Suppressor macrophage (primary cell): ENCODE data around the gene VPS13A.

ENCODE experiments used
- DNase-seq, 4 experiments: peaks; one replicate each; pipeline ENCODE4 v3.0.0-alpha.2; 2020 to 2022

VPS13A gene

DNA sequence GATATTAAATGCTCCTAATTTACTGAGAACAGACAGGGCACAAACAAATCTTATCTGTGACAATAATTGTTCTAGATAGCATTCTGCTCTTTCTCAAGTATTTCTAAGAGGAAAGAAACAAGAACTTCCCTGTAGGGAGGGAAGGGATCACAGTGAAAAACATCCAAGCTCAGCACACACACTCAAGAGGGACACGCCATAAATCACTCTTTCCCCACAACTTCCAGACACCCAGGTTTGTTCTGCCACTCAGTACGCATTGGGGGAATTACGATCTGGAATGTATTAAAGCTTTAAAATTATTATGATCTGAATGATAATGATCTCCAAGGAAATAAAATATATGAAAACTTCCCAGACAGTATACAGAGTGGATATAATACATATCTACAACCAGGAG, 249.4 kb downstream of the VPS13A start:
- DNase-seq = no peak

DNA sequence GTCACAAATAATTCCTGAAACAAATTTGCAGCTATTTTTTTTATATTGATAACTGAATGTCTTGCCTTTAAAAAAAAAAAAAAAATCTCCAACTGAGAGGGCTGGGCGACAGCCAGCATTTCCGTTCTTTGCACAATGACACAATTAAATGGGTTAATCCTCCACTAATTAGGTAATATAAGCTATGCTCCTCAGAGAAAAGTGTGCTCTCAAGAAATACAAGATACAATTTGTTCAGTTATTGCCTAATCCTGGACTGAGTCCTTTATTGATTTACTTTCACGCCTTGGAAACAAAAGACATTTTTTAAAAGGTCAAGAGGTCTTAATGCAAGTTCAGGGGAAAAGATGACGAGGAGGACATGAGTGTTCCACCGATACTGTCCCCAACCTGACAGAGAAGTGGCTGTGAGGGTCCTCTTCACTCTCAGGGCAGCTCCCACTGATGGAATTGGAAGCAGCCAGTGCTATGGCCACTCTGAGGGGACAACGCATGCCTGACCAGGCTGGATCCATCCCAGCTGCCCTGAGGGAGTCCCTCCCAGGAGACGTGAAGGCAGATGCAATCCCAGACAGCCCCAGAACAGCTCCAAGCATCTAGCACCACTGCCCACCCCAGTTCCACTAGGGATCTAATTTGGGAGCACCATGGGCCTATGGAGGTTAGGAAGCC, 250.1 kb downstream of the VPS13A start:
- DNase-seq = no peak

GRCh38 chr9:77429928-77430327, 252.6 kb downstream of the VPS13A start:
- DNase-seq = no peak

GRCh38 chr9:77432053-77432452, 254.7 kb downstream of the VPS13A start:
- DNase-seq = no peak

- peak; percentile 50 to 76 (median 68) for DNase-seq
Measured at GRCh38 chr9:77433675-77434445, 256.5 kb downstream of the VPS13A start.

- no peak for DNase-seq
Measured at GRCh38 chr9:77435277-77435676, 257.9 kb downstream of the VPS13A start.

DNA sequence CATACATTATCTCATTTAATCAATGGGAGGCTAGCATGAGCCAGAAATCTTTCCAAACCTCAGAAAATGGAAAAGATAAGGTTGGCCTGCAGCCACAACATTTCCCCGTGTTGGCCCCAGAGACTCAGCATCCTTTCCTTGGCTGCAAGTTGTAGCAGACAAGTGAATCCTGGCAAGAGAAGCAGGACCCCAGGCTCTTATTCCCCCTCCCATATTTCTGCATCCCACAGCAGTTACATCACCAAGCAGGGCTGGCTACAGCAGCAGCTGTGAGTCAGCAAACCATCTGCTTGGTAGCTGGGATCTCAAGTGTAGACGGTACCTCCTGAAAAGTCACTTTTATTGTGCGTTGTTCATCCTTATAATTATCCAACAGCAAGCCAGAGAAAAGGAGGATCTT, 258.4 kb downstream of the VPS13A start:
- DNase-seq = no peak

- DNase-seq = no peak
Measured at GRCh38 chr9:77438653-77439052, 261.3 kb downstream of the VPS13A start.

- no peak for DNase-seq
Measured at GRCh38 chr9:77440057-77440456, 262.7 kb downstream of the VPS13A start.

DNA sequence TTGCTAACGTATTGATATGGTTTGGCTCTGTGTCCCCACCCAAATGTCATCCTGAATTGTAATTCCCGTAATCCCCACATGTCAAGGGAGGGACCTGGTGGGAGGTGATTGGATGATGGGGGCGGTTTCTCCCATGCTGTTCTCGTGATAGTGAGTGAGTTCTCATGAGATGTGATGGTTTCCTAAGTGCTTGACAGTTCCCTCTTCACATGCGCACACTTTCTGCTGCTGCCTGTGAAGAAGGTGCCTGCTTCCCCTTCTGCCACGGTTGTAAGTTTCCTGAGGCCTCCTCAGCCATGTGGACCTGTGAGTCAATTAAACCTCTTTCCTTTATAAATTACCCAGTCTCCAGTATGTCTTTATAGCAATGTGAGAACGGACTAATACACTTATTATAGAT, 263.8 kb downstream of the VPS13A start:
- peak; percentile 5 to 41 (median 34) for DNase-seq

GRCh38 chr9:77442436-77442835, 265.1 kb downstream of the VPS13A start:
- DNase-seq = no peak

- no peak for DNase-seq
Measured at GRCh38 chr9:77447646-77448045, 270.3 kb downstream of the VPS13A start.

DNA sequence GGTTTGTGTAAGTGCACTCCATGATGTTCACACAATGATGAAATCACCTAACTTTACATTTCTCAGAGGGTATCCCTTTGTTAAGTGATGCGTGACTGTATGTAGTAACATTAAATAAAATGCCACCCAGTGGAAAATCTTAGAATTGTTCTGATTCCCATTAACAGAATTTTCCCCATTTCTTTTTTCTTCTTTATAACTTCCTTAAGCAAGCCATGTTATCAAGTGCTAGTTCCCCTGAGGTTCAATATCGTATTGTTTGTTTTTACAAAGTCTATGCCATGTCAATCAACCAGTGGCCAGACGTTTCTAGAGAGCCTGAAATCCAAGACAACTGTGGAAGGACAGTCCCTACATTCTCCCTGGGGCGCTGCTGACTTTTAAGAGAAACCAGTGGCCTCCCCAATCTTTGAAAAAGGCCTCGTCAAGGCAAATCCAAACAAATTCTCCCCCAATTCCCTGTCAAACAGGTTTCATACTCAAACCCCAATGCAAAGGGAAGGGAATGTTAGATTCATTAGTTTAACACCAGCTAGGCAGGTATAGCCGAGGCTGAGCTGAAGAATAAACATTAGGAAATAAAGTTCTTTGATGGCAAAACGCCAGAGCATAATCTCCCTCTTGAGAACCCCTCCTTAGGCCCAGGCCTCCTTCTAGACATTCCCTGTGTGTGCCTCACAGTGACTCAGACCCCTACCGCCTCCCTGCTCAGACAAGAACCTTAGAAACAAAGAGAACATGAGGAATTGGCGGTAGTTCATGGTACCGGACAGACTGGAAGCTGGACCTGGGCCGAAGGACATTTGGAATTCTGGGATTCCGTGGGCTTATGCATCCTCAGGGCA, 272.1 kb downstream of the VPS13A start:
- DNase-seq = no peak

DNA sequence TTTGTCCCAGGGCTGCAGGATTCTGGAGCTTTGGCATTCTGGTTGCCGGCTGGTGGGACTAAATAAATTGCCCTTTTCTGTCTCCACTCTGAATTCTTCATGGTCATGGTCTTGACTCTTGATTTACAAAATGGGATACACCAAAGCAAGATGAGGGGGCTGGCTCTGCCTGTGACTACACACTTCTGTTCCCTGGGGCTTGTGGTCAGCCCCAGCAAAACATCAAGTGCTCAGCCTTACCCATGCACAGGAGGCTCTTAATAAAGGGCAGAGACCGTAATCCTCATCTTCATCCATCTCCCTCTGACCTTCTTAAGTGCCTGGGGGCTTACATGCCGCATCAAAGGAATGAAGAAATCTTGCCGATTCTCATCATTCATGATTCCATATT, 272.7 kb downstream of the VPS13A start:
- no peak for DNase-seq

DNA sequence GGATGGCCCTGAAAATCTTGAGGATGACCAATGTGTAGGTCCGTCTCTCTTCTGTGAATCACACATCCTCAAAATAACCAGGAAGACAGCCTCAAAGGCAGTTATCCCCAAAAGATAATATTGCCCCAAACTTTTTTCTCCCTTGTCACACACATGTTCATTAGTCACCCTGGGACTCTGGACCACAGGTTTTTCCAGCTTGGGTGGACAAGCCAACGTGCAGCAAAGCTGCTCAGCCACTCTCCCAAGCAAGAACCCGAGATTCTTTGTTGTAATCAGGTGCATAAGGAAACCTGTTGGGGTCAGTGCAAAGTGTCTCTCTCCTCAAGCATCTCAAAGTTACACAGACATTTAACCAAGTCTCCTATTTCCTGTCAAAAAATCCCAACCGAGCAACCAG, 274.2 kb downstream of the VPS13A start:
- DNase-seq = no peak

DNA sequence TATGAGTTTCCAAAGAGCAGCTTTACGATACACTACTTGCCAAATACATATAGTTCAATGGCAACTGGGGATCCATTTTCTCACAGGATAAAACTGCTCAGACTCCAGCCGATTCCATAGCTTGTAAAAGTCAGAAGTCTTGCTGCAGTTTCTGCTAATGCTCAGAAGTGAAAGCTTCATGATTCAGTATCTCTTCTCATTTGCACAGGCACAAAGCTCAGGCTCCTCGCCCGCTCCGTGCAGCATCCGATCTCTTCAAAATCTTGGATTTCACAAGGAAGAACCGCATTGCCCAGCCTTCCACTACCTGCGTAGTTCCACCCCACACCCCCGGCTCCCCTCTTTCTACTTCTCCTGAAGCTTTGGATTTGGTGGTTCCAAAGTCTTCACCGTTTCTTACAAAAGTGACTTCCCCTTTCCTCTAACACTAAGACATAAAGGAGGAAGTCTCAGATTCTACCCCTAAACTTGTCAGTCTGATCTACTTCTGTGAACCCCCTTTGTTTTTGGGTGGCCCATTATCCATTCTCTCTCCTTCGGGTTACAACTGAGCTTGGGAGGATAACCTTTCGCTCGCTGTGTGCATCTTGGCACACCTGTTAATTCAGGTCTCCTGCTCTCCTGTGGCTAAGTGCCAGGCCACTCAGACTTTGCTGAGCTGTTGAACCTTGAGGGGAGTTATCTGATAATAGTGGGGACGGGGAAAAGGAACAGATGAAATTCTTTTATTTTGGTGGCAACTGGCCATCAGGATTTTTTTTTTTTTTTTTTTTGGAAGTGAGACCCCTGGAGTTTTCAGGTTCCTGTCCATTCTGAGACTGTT, 276.7 kb downstream of the VPS13A start:
- DNase-seq = peak; percentile 40 to 66 (median 54)

DNA sequence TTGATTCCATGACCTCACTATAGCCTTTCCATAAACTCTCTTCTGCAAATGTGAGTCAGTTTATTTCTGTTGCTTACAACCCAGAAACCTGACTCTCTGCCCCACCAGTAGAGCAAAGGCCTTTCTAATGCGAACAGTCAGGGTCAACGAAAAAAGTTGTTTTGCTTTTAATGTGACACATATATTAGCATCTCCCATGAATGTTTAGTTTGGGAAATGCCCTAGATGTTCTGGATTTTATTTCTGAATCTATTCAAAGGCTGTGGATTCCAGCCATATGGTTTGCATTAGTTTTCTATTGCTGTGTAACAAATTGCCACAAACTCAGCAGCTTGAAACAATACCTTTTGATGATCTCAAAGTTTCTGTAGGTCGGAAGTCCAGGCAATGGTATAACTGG, 277.3 kb downstream of the VPS13A start:
- DNase-seq = no peak

- peak; percentile 43 to 71 (median 58) for DNase-seq
Measured at GRCh38 chr9:77455312-77455927, 278.1 kb downstream of the VPS13A start.

GRCh38 chr9:77456829-77457437, 279.6 kb downstream of the VPS13A start:
- peak; percentile 90 to 94 (median 92) for DNase-seq

- DNase-seq = peak; percentile 76 to 86 (median 78)
Measured at GRCh38 chr9:77457916-77458592, 280.7 kb downstream of the VPS13A start.

- DNase-seq = no peak
Measured at GRCh38 chr9:77460938-77461337, 283.6 kb downstream of the VPS13A start.
